Lung (tissue), 12 donors: ENCODE measurements around the gene PDE6A. TPM values are rescaled to one million over a fixed set of nuclear protein-coding genes. Genes with fewer than 3 reads are reported as not detected.
A peak's percentile ranks its signal among the peaks of the same experiment; 100 is the strongest.

Source experiments
- ATAC-seq: fragments of 200-7000 bp; cut with Tn5 transposase; one replicate; pipeline ENCODE4 v1.9.1; 2020; ENCODE audit warnings: moderate number of reproducible peaks; ENCODE audit not compliant: insufficient read depth, low FRiP score
- DNase-seq, 3 donors: peaks; one replicate each; pipeline ENCODE4 v3.0.0-alpha.2; 2013 to 2017
- H3K27ac ChIP-seq, 2 donors: one replicate each; pipeline ENCODE4 v1.5.1; 2013; ENCODE audit warnings: mild to moderate bottlenecking in 2 of 2, moderate library complexity in 2 of 2, control low read depth in 1 of 2, inconsistent platforms in 1 of 2, low read depth in 1 of 2, low read length in 1 of 2
- H3K27me3 ChIP-seq, 3 donors: one replicate each; pipeline ENCODE4 v1.5.1; 2013; ENCODE audit warnings: low read length in 2 of 3; ENCODE audit not compliant: control insufficient read depth in 3 of 3, insufficient read depth in 3 of 3
- H3K36me3 ChIP-seq, 4 donors: one replicate each; pipeline ENCODE4 v1.5.1; 2013; ENCODE audit warnings: low read length in 4 of 4, mild to moderate bottlenecking in 1 of 4, moderate library complexity in 1 of 4; ENCODE audit not compliant: control insufficient read depth in 4 of 4, insufficient read depth in 4 of 4
- H3K4me1 ChIP-seq, 5 donors: one replicate each; pipeline ENCODE4 v1.5.1; 2013; ENCODE audit warnings: low read length in 5 of 5, mild to moderate bottlenecking in 2 of 5, moderate library complexity in 1 of 5; ENCODE audit not compliant: control insufficient read depth in 5 of 5, insufficient read depth in 5 of 5
- H3K4me3 ChIP-seq: one replicate; pipeline ENCODE4 v1.5.1; 2013; ENCODE audit warnings: mild to moderate bottlenecking, control low read depth, moderate library complexity
- H3K9ac ChIP-seq, 2 donors: one replicate each; pipeline ENCODE4 v1.5.1; 2013; ENCODE audit warnings: low read length in 2 of 2, control low read depth in 1 of 2; ENCODE audit not compliant: insufficient read depth in 1 of 2
- H3K9me3 ChIP-seq, 4 donors: one replicate each; pipeline ENCODE4 v1.5.1; 2013; ENCODE audit warnings: low read length in 3 of 4, mild to moderate bottlenecking in 1 of 4, moderate library complexity in 1 of 4; ENCODE audit not compliant: control insufficient read depth in 4 of 4, insufficient read depth in 3 of 4
- WGBS, 2 donors: extraction: QIAGEN DNeasy Blood & Tissue Kit; methylation state at CpG; one replicate each; pipeline ENCODE4 v1.1.7; 2013; 5-methylcytosine and 5-hydroxymethylcytosine counted together
- polyA plus RNA-seq, 2 donors: library from polyadenylated mRNA; stranded (reverse); fragments of 200-250 nt; gene quantifications; one replicate each; pipeline ENCODE4 v1.2.1, GENCODE V29; 2013
- total RNA-seq, 2 donors: library from RNA; depleted of rRNA in 1 of 2; stranded (reverse); fragments of >200 nt in 1 of 2; gene quantifications; one replicate each; pipeline ENCODE4 v1.2.1, GENCODE V29; 2014 to 2021
- TF ChIP-seq, protein P1 (sequence below): IDR thresholded peaks from 2 replicates; pipeline ENCODE4 v1.5.1; 2012; ENCODE audit warnings: mild to moderate bottlenecking; ENCODE audit errors: control extremely low read depth, extremely low read depth
- donor health status: control.
- donor health status: control.
- donor health status: Bipolar disorder and iron deficiency.
- donor health status: healthy.
- donor health status: DM: yes; HTN: yes; CAD: no.

PDE6A gene
- total and polyA plus RNA-seq, 4 donors, result 0.03 to 0.06 (median 0.06) TPM; not detected in 1

DNA sequence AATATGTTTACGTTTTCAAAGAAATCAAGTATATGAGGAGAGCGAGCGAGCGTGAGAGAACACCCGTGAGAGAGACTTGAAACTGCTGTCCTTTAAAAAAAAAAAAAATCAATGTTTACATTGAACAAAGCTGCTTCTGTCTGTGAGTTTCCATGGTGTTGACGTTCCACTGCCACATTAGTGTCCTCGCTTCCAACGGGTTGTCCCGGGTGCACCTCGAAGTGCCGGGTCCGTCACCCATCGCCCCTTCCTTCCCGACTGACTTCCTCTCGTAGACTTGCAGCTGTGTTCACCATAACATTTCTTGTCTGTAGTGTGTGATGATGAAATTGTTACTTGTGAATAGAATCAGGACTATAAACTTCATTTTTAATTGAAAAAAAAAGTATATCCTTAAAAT lies 97.0 kb downstream of the PDE6A start:
- Histone ChIP-seq H3K27ac (peak overlapping the region in 1 of 2 donors; percentile 13), H3K36me3 (peaks cover 0 to 18% (median 7%) of the 10 kb centered on the region in 4 donors), H3K27me3 (no peaks in the 10 kb centered on the region), H3K9me3 (no peaks in the 10 kb centered on the region), H3K9ac (no peak overlapping the region), H3K4me1 (peaks cover 0 to 19% (median 3%) of the 10 kb centered on the region in 5 donors), H3K4me3 (no peak overlapping the region)
- ATAC-seq (no peak), DNase-seq (peak; percentile 80 to 86 (median 83))
- WGBS, 2 donors, result 68 to 74% methylated on average over 15 of the region's 15 CpGs
- TF ChIP-seq, protein P1, sequence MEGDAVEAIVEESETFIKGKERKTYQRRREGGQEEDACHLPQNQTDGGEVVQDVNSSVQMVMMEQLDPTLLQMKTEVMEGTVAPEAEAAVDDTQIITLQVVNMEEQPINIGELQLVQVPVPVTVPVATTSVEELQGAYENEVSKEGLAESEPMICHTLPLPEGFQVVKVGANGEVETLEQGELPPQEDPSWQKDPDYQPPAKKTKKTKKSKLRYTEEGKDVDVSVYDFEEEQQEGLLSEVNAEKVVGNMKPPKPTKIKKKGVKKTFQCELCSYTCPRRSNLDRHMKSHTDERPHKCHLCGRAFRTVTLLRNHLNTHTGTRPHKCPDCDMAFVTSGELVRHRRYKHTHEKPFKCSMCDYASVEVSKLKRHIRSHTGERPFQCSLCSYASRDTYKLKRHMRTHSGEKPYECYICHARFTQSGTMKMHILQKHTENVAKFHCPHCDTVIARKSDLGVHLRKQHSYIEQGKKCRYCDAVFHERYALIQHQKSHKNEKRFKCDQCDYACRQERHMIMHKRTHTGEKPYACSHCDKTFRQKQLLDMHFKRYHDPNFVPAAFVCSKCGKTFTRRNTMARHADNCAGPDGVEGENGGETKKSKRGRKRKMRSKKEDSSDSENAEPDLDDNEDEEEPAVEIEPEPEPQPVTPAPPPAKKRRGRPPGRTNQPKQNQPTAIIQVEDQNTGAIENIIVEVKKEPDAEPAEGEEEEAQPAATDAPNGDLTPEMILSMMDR, result no peak

DNA sequence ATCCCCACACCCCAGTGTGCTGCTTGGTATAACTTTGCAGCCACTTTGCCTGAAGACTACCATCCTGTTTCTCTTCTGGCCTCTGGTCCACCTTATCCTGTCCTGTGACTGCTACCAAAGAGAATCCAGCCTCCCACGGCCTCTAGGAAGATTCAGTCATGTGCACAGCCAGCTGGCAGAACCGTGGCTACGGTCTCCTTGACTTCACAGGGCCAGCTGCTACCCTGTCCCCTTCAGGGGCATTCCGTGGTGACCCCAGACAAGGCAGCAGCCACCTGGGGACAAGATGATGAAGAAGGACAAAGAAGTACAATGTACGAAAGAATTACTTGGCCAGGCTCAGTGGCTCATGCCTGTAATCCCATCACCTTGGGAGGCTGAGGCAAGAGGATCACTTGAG lies 98.6 kb downstream of the PDE6A start:
- Histone ChIP-seq H3K27me3 (no peaks in the 10 kb centered on the region), H3K9me3 (no peaks in the 10 kb centered on the region), H3K27ac (no peak overlapping the region), H3K4me1 (peaks cover 0 to 18% (median 3%) of the 10 kb centered on the region in 5 donors), H3K36me3 (peaks cover 0 to 18% (median 7%) of the 10 kb centered on the region in 4 donors), H3K9ac (no peak overlapping the region), H3K4me3 (no peak overlapping the region)
- no peak for DNase-seq
- TF ChIP-seq, protein P1, result no peak
- 96 to 97% methylated on average over 5 of the region's 5 CpGs for WGBS, 2 donors
- no peak for ATAC-seq

DNA sequence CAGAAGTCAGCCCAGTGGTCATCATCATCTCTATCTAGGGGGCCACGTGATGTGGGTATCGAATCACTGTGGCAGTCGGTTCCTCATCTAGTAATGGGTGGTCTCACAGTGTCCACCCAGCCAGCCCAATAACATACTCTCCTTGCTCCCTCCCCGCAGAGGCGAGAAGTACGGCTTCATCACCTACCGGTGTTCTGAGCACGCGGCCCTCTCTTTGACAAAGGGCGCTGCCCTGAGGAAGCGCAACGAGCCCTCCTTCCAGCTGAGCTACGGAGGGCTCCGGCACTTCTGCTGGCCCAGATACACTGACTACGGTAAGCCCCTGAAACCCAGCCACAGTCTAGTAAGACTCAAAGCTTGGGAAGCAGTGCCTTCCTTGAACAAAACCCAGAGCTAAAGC lies 99.0 kb downstream of the PDE6A start:
- H3K9ac ChIP-seq, result no peak overlapping the region
- 97% methylated on average over 15 of the region's 15 CpGs for WGBS, 2 donors

More for the DNA sequence above, 99.0 kb downstream of the PDE6A start:
- no peak overlapping the region for H3K4me3 ChIP-seq
- H3K9me3 ChIP-seq, result no peaks in the 10 kb centered on the region
- H3K27me3 ChIP-seq, result no peaks in the 10 kb centered on the region
- H3K4me1 ChIP-seq, result peaks cover 0 to 20% (median 5%) of the 10 kb centered on the region in 5 donors
- DNase-seq (no peak), ATAC-seq (no peak)
- TF ChIP-seq, protein P1, result no peak
- no peak overlapping the region for H3K27ac ChIP-seq
- peaks cover 0 to 18% (median 7%) of the 10 kb centered on the region in 4 donors for H3K36me3 ChIP-seq
